Superior temporal gyrus (tissue), 1 donor: ENCODE results near the gene RPL18A.
"Not testable (repeated sequence)": the region's sequence is repeated elsewhere in the genome, so short reads cannot be mapped to it uniquely, and the experiment has no call there.

Experiments used
- DNase-seq: peaks from one replicate; pipeline ENCODE4 v3.0.0-alpha.2; 2016; ENCODE audit errors: extremely low spot score

RPL18A gene

GRCh38 chr19:17866312-17866963, 6.7 kb downstream of the RPL18A start:
- no peak for DNase-seq

- no peak for DNase-seq
These were observed 7.3 kb downstream of the RPL18A start for GRCh38 chr19:17866964-17867486.

GRCh38 chr19:17868669-17869068, 9.0 kb downstream of the RPL18A start:
- no peak for DNase-seq

GRCh38 chr19:17869114-17869608, 9.5 kb downstream of the RPL18A start:
- DNase-seq: no peak

- no peak for DNase-seq
These were observed 11.5 kb downstream of the RPL18A start for GRCh38 chr19:17871032-17871877.

- no peak for DNase-seq
These were observed 12.2 kb downstream of the RPL18A start, which contains the start of gene SLC5A5 for GRCh38 chr19:17871878-17872250. Gene SLC5A5, plus strand, starts transcription at chr19:17871945. Its CDS starts 375 bp downstream, at chr19:17872320.

- no peak for DNase-seq
These were observed 12.7 kb downstream of the RPL18A start for GRCh38 chr19:17872251-17873001.

GRCh38 chr19:17873786-17874757, 14.4 kb downstream of the RPL18A start:
- no peak for DNase-seq

GRCh38 chr19:17874758-17875135, 15.0 kb downstream of the RPL18A start:
- no peak for DNase-seq

GRCh38 chr19:17877696-17878095, 18.0 kb downstream of the RPL18A start:
- DNase-seq: no peak

GRCh38 chr19:17879466-17879865, 19.8 kb downstream of the RPL18A start:
- no peak for DNase-seq

- no peak for DNase-seq
These were observed 22.0 kb downstream of the RPL18A start for GRCh38 chr19:17881701-17882100.

- DNase-seq: no peak
These were observed 24.1 kb downstream of the RPL18A start for GRCh38 chr19:17883627-17884410.

- DNase-seq: no peak
These were observed 26.8 kb downstream of the RPL18A start for GRCh38 chr19:17886515-17886914.

GRCh38 chr19:17887221-17887620, 27.5 kb downstream of the RPL18A start:
- not testable (repeated sequence) for DNase-seq

GRCh38 chr19:17888260-17888659, 28.6 kb downstream of the RPL18A start:
- no peak for DNase-seq

GRCh38 chr19:17889609-17890214, 30.0 kb downstream of the RPL18A start:
- no peak for DNase-seq

- no peak for DNase-seq
These were observed 34.1 kb downstream of the RPL18A start for GRCh38 chr19:17893766-17894165.

GRCh38 chr19:17902701-17903100, 43.0 kb downstream of the RPL18A start:
- no peak for DNase-seq

GRCh38 chr19:17908244-17908643, 48.5 kb downstream of the RPL18A start:
- DNase-seq: no peak
